Measurements from ENCODE around the gene STK24.
A peak's percentile ranks its signal among the peaks of the same experiment; 100 is the strongest.
"Not testable (repeated sequence)": the region's sequence is repeated elsewhere in the genome, so short reads cannot be mapped to it uniquely, and the experiment has no call there.

Gene STK24

GRCh38 chr13:98428256-98428966, 148.5 kb downstream of the STK24 start:
- no peak for DNase-seq

- no peak for DNase-seq
These were observed 149.4 kb downstream of the STK24 start for GRCh38 chr13:98427331-98427995.

GRCh38 chr13:98423417-98423816, 153.5 kb downstream of the STK24 start:
- no peak for DNase-seq

- no peak for DNase-seq
These were observed 154.9 kb downstream of the STK24 start for GRCh38 chr13:98422046-98422445.

- no peak for DNase-seq
These were observed 156.2 kb downstream of the STK24 start for GRCh38 chr13:98420554-98421175.

DNA sequence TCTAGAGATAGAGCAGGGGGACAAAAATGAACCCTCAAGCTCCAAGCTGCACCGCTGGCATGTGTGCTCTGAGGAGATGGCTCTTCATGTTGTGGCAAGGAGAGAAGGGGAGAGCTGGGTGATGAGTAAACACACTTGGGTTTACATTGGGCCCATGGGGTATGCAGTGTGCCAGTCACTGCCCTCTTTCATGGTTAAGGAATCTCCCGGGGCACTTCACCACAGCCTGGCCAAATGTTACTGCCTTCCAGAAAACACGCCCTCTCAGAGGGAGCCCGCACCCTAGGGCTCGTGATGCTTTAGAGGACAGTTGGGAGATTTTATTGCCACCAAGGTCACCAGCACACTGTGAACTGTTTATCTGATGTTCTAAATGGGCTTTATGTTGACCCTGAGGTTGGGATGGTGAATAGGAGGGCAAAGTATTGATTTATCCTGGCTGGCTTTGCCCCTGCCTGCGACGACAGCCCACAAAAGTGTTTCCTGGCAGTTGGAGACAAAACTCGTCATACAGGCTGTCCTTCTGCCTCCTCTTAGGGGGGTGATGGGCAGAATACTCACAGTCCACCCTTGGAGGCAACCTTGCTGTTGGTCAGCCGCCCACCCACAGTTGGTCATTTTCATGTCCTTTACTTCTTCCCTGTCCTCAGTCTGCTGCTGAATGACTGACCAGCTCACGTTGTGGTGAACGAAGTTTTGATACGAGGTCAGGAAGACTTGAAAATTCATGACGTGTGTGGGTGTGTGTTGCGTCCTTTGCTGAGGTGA, 156.9 kb downstream of the STK24 start:
- no peak for DNase-seq

- no peak for DNase-seq
These were observed 160.5 kb downstream of the STK24 start for GRCh38 chr13:98416408-98416807.

DNA sequence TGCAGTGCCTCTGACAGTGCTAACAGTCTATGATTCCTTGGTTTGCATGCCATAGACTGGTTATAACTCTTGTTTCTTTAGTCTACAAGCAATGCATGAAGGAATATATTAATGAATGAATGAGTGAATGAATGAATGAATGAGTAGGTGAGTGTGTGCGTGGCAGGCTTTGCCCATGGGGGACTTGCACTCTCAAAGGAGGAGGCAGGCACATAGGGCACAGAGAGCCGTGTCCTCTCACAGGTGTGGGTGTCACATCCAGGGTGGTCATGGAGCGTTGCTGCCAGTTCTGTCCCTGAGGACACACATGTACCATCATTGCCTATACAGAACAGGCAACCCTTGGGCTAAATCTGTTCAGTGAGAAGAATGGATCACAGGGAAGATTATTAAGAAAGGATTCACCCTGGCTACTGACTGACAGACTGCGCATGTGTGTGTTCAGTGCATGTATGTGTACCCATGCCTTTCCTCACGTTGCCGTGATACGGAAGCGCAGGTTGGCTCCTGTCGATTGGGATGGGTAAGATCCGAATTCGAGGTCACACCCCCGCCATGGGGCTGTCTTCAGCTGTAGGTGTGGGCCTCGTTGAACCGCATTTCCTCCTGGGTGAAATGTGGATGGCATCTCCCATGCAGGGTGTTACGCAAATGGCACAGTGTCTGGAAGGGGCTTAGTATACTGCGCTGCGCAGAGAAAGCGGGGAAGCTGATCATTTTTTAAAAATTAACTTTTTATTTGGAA, 161.4 kb downstream of the STK24 start:
- DNase-seq: no peak

- no peak for DNase-seq
These were observed 163.1 kb downstream of the STK24 start for GRCh38 chr13:98413796-98414195.

GRCh38 chr13:98413278-98413677, 163.6 kb downstream of the STK24 start:
- not testable (repeated sequence) for DNase-seq

DNA sequence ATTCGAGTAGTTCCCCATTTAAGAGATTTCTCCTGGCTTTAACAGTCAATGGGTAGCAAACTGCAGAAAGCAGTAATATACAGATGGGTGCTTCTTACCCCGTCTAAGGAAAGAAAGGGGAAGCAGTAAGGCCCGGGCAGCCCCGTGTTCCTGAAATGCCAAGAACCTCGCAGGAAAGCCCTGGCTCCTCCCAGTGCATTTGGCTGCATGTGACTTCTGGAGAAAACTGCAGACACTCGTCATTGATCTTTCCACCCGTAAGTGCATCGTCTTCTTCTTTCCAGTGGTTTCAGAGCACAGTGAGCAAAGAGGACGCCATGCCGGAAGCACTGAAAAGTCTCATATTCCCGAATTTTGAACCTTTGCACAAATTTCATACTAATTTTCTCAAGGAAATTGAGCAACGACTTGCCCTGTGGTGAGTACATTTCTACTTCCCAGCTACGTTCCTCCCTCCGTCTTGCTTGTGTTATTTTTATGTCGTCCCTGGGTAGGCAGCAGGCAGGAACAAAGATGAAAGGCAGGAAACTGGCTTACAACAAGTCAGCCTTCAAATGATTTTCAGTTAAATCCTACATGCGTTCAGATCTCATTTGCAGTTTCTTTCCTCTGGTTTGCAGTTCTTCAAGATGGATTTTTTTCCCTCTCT, 165.2 kb downstream of the STK24 start:
- DNase-seq: no peak

DNA sequence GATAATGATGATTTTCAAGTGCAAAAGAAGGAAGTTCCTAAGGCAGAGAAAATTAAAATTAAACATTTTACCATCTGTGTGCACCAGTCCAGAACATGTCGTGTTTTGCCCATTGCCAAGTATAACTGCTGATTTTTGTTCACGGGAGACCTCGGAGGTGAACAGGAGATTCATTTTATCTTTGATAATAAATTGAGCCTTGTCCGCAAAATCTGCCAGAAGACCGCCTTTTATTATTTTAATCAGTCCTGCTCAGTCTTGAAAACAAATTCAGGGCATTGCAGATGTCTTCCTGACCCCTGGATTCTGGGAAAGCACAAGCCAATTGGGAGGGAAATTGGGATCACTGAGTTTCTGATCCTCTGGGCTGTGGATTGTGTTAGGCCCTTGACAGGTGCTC, 165.9 kb downstream of the STK24 start:
- no peak for DNase-seq

DNA sequence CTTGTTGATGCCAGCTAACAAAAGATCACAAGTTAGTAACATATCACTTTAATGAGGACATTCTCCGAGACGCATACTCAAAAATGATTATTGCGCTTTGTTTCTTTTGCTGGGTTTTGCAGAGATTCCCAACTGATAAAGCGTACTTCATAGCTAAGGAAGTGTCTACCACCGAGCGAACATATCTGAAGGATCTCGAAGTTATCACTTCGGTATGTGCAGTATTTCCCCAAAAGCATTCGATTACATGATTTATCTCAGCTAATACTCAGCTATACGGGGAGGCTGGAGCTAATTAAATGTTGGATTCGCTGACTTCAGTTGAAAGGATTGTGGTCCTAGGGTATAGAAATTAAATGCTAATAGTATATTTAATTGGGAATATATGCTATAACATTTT, 166.3 kb downstream of the STK24 start:
- DNase-seq: no peak

DNA sequence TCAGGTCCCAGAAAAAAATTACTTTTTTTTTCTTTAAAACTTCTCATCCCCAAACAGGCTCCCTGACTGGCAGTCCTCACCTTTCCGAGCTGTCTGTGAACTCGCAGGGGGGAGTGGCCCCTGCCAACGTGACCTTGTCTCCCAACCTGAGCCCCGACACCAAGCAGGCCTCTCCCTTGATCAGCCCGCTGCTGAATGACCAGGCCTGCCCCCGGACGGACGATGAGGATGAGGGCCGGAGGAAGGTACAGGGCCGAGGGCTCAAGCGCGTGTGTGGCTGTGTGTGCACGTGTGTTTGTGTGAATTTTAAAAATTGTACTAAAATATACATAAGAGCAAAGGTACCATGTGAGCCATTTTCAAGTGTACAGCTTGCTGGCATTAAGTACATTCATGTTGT, 167.6 kb downstream of the STK24 start:
- no peak for DNase-seq

GRCh38 chr13:98407575-98407974, 169.3 kb downstream of the STK24 start:
- no peak for DNase-seq

DNA sequence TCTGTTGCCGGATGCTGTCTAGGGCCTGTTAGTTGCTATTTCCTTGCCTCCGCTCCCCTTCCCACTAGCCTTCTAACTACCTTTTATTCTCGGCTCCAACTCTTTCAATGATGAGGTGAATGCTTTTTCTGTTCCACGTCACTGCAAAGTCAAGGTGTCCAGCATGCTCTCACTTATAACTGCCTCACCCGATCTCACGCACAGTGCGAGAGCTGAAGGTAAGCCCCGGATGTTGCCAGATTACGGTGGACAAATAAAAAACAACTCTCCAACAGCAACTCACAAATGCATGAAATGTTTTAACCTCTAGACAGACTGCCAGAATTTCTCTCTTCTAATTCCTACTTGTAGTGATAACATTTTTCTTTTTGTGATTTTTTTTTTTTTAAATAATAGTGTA, 169.9 kb downstream of the STK24 start:
- DNase-seq: no peak

GRCh38 chr13:98406427-98406826, 170.5 kb downstream of the STK24 start:
- no peak for DNase-seq

- no peak for DNase-seq
These were observed 171.1 kb downstream of the STK24 start for GRCh38 chr13:98405690-98406344.

GRCh38 chr13:98405107-98405571, 171.8 kb downstream of the STK24 start:
- peak; percentile 29 for DNase-seq

DNA sequence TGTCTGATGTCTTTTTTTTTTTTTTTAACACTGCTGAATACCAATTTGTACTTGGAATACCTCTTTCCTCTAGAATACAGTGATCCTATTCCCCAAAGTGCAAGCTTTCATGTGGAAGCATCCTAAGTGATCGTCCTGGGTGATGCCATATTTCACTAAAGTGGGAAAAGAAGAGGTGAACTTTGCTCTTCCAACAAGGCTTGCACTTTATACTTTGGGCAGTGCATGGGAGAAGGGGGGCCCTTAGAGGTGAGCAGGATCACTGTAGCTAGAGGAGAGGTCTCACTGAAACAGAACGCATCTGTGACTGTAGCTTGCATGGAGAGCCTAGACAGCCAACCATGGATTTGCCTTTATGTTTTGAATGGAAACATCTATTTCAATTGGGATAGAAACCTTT, 173.8 kb downstream of the STK24 start:
- no peak for DNase-seq

DNA sequence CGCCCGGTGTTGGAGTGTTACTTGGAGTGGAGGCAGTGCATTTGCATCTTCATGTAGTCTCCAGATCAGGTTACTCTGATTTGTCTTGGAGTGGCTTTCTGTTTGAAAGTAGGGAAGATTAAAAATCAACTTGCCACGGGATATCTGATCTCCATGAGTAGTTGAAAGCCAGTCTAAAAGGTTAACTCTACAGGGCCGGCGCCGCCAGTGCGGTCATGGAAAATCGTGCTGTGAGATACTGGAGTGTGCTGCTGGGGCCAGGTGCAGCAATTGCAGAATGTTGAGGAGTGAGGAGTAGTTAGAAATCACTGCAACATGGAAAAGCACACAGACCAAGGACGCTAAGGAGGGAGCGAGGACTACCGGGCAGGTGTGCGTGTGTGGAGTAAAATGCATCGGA, 175.0 kb downstream of the STK24 start:
- no peak for DNase-seq

DNA sequence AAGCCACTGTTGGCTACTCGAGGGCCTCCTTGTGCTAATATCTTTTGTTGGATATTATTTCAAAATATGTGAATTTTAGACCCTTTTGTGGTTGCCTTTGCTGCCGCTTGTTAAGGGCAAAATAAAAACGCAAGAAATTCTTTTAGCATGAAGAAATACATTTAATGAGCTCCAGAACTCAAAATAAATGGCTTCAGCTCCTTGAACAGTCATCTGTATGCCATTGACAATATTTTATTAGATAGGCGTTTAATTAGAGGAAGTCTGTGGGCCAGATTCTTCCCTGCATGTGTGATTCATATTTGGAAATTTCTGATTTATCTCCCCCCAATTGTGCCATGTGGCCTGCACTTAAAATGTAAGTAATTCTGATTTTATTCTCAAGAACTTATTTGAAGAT, 177.2 kb downstream of the STK24 start:
- DNase-seq: no peak
